T-helper 1 cell (primary cell): ENCODE results near the gene INTS2.
"Not testable (repeated sequence)": the region's sequence is repeated elsewhere in the genome, so short reads cannot be mapped to it uniquely, and the experiment has no call there.

Experiments used
- DNase-seq, 5 donors: peaks; one replicate each; pipeline ENCODE4 v3.0.0-alpha.2; 2012 to 2020

The INTS2 gene

DNA sequence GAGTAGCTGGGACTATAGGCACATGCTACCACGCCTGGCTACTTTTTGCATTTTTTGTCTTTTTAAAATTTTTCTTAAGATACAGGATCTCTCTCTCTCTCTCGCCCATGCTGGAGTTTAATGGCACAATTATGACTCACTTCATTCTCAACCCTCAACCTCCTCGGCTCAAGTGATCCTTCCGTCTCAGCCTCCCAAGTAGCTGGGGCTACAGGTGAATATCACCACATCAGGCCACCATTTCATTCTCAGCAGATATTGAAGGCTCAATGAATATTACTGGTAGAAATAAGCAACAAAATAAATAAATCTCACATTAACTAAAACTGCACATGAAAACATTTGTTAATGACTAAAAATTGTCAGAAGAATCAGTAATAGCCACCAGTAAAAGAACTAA is 106.1 kb downstream of the INTS2 start:
- no peak for DNase-seq

DNA sequence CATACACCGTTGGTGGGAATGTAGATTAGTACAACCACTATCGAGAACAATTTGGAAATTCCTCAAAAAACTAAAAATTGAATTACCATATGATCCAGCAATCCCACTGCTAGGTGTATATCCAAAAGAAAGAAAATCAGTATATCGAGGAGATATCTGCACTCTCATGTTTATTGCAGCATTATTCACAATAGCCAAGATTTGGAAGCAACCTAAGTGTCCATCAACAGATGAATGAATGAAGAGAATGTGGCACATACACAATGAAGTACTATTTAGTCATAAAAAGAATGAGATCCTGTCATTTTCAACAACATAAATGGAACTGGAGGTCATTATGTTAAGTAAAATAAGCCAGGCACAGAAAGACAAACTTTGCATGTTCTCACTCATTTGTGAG is 108.5 kb downstream of the INTS2 start:
- not testable (repeated sequence) for DNase-seq

DNA sequence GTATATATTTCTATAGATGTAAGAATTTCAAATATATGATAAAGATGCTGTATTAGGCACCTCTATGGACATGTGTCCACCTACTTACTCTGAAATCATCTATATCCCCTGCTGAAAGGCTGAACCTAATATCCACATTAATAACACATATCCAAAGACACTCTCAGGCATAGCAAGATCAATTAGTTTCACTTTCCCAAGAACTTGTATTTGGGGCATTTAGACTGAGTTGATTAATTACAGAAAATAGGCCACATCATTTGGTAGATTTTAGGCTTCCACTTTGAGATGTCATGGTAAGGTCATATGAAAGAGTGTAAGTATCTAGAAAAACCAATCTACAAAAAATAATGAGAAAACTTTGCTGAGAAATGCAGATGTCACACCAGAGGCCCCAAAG is 109.6 kb downstream of the INTS2 start:
- DNase-seq, result no peak

DNA sequence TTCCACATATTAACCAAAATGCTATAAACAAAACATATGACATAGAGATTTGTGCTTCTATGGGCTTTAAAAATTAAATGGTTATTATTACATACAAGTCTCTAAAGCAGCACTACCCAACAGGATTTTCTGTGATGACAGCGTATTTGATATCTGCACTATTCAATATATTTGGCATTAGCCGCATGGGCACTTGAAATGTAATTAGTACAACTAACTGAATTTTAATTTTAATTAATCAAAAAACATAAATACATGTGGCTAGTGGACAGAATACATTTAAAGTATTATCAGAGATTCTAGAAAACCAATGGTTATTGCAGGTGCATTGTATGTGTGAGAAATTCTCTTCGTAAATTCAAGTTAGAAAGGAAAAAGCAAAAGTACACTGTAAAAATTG is 110.3 kb downstream of the INTS2 start:
- no peak for DNase-seq

DNA sequence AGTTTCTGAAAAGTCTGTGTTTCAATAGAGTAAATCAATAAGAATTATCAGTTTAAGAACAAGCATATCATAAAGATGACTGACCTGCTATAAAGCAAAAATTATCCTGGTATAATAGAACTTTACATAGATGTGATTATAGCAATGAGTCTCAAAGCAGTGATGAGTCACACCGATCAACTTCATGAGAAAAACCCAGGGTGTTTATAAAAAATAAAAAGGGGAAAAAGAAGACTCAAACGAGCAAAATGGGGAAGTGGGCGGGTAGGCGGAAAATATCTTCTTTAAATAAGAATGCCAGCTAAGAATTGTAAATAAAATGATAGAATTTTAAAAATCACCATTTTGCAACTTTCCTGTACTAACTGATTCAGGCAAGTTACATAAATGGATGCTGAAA is 111.2 kb downstream of the INTS2 start:
- no peak for DNase-seq

DNA sequence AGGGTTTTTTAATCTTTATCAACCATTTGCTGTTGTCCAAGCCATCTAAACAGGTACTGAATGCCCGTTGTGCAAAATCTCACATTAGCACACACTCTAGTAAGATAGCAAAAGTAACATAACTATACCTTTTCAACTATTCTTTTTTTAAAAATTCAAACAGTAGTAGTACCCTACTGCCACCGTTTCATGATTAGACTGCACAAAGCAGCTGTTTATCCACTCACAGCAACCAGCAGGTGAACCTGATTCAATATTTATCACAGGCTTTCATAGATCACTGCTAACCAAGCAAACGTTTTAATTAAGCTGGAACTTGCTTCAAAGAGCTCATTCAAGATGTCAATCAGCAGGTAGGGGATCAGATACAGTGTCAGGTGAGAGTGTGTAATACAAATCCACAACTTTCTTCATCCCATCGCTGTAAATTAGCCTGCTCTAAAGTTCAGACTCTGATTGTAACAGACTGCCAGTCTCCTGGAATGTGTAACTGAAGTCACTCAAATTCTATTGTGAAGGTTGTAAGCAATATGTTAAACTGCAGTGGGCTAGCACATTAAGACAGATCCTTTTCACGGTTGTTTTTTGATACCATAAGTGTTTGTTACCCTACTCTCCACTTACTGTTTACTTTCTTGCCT is 111.8 kb downstream of the INTS2 start:
- DNase-seq, result no peak
